Measurements from ENCODE around the gene PRKAA1. TPM values are rescaled to one million over a fixed set of nuclear protein-coding genes. Genes with fewer than 3 reads are reported as not detected.

PRKAA1 gene
- total and polyA plus RNA-seq, 2 of the 13 experiments (the other 11 are each of a cell fraction or from before 2014, with no cell fraction given): 36.6 to 58.0 TPM

DNA sequence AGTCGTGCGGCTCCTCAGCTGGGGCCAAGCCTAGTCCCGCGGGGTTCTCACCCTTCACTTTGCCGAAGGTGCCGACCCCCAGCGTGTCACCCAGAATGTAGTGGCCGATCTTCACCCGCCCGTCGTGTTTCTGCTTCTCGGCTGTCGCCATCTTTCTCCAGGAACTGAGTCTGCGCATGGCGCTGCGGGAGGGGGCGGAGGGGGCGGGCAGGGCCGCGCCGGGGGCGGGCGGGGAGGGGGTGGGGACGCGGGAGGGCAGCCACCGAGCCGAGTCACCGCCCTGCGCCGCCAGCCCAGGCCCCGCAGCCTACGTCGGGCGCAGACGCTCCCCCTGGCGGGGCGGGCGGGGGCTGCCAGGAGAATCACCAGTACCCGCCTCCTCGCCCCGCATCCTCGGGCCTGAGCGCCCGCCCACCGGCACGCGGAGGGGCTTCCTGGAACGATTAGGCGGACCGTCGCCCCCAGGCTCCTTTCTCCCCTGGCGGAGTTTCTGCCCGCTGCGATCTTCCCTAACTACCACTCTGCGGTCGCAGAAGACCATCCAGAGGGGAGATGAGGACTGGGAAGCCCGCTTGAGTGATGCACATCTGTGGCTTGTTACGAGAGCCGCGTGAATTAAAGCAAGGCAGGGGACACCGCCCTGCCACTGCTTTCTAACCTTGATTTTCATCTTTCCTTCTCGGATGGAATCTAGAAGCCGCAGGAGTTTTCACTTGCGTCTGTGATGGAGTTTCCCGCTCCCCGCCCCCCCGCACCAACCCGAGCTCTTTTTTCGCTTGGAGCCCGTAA, at the start of gene PRKAA1 (continued):
- TF ChIP-seq, protein P1, sequence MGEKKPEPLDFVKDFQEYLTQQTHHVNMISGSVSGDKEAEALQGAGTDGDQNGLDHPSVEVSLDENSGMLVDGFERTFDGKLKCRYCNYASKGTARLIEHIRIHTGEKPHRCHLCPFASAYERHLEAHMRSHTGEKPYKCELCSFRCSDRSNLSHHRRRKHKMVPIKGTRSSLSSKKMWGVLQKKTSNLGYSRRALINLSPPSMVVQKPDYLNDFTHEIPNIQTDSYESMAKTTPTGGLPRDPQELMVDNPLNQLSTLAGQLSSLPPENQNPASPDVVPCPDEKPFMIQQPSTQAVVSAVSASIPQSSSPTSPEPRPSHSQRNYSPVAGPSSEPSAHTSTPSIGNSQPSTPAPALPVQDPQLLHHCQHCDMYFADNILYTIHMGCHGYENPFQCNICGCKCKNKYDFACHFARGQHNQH (CRISPR knock-in tag; IDR thresholded peaks at IDR 0.05): peak; percentile 35; the same call in 1 of the 2 replicates
- TF ChIP-seq, protein P2, sequence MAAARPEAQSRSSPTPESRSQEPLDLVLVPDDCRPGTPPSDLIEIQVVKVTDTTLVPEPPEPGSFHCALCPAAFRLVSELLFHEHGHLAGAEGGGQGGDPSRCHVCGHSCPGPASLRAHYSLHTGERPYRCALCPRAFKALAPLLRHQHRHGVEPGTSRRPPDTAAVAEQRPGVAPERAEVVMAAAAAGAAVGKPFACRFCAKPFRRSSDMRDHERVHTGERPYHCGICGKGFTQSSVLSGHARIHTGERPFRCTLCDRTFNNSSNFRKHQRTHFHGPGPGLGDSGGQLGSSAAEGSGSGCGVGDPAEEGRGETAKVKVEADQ (CRISPR knock-in tag; IDR thresholded peaks at IDR 0.05; ENCODE audit: borderline replicate concordance): no peak
- no peak for TF ChIP-seq EEA1 (CRISPR knock-in tag; IDR thresholded peaks at IDR 0.05; ENCODE audit: borderline replicate concordance)
- TF ChIP-seq, protein P3, sequence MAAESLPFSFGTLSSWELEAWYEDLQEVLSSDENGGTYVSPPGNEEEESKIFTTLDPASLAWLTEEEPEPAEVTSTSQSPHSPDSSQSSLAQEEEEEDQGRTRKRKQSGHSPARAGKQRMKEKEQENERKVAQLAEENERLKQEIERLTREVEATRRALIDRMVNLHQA (CRISPR knock-in tag; IDR thresholded peaks at IDR 0.05): no peak
- TF ChIP-seq, protein P4, sequence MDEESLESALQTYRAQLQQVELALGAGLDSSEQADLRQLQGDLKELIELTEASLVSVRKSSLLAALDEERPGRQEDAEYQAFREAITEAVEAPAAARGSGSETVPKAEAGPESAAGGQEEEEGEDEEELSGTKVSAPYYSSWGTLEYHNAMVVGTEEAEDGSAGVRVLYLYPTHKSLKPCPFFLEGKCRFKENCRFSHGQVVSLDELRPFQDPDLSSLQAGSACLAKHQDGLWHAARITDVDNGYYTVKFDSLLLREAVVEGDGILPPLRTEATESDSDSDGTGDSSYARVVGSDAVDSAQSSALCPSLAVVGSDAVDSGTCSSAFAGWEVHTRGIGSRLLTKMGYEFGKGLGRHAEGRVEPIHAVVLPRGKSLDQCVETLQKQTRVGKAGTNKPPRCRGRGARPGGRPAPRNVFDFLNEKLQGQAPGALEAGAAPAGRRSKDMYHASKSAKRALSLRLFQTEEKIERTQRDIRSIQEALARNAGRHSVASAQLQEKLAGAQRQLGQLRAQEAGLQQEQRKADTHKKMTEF (CRISPR knock-in tag; IDR thresholded peaks at IDR 0.05): peak; percentile 76
- TF ChIP-seq, protein P5, sequence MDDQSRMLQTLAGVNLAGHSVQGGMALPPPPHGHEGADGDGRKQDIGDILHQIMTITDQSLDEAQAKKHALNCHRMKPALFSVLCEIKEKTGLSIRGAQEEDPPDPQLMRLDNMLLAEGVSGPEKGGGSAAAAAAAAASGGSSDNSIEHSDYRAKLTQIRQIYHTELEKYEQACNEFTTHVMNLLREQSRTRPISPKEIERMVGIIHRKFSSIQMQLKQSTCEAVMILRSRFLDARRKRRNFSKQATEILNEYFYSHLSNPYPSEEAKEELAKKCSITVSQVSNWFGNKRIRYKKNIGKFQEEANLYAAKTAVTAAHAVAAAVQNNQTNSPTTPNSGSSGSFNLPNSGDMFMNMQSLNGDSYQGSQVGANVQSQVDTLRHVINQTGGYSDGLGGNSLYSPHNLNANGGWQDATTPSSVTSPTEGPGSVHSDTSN (CRISPR knock-in tag; IDR thresholded peaks at IDR 0.05; ENCODE audit: borderline replicate concordance): no peak
- no peak for TF ChIP-seq KLF6 (CRISPR knock-in tag; IDR thresholded peaks at IDR 0.05)
- TF ChIP-seq, protein P6, sequence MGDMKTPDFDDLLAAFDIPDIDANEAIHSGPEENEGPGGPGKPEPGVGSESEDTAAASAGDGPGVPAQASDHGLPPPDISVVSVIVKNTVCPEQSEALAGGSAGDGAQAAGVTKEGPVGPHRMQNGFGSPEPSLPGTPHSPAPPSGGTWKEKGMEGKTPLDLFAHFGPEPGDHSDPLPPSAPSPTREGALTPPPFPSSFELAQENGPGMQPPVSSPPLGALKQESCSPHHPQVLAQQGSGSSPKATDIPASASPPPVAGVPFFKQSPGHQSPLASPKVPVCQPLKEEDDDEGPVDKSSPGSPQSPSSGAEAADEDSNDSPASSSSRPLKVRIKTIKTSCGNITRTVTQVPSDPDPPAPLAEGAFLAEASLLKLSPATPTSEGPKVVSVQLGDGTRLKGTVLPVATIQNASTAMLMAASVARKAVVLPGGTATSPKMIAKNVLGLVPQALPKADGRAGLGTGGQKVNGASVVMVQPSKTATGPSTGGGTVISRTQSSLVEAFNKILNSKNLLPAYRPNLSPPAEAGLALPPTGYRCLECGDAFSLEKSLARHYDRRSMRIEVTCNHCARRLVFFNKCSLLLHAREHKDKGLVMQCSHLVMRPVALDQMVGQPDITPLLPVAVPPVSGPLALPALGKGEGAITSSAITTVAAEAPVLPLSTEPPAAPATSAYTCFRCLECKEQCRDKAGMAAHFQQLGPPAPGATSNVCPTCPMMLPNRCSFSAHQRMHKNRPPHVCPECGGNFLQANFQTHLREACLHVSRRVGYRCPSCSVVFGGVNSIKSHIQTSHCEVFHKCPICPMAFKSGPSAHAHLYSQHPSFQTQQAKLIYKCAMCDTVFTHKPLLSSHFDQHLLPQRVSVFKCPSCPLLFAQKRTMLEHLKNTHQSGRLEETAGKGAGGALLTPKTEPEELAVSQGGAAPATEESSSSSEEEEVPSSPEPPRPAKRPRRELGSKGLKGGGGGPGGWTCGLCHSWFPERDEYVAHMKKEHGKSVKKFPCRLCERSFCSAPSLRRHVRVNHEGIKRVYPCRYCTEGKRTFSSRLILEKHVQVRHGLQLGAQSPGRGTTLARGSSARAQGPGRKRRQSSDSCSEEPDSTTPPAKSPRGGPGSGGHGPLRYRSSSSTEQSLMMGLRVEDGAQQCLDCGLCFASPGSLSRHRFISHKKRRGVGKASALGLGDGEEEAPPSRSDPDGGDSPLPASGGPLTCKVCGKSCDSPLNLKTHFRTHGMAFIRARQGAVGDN (CRISPR knock-in tag; IDR thresholded peaks at IDR 0.05): peak; percentile 87
- TF ChIP-seq TCF12 (IDR thresholded peaks at IDR 0.05): no peak
- no peak for TF ChIP-seq TCF12 (CRISPR knock-in tag; IDR thresholded peaks at IDR 0.05)
- TF ChIP-seq BCL6 (CRISPR knock-in tag; IDR thresholded peaks at IDR 0.05): no peak; the same call in 1 of the 2 replicates
- TF ChIP-seq, protein P7, sequence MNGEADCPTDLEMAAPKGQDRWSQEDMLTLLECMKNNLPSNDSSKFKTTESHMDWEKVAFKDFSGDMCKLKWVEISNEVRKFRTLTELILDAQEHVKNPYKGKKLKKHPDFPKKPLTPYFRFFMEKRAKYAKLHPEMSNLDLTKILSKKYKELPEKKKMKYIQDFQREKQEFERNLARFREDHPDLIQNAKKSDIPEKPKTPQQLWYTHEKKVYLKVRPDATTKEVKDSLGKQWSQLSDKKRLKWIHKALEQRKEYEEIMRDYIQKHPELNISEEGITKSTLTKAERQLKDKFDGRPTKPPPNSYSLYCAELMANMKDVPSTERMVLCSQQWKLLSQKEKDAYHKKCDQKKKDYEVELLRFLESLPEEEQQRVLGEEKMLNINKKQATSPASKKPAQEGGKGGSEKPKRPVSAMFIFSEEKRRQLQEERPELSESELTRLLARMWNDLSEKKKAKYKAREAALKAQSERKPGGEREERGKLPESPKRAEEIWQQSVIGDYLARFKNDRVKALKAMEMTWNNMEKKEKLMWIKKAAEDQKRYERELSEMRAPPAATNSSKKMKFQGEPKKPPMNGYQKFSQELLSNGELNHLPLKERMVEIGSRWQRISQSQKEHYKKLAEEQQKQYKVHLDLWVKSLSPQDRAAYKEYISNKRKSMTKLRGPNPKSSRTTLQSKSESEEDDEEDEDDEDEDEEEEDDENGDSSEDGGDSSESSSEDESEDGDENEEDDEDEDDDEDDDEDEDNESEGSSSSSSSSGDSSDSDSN (CRISPR knock-in tag; IDR thresholded peaks at IDR 0.05): 0 out of 2 replicates have a peak, but pooled peaks have one; percentile 25

Measured in HepG2 (cell line).